PFSK-1 (cell line): ENCODE measurements around the gene MACROH2A1.

Experiments
- POLR2AphosphoS5 ChIP-seq: IDR thresholded peaks from 2 replicates; pipeline ENCODE4 v1.6.1; 2012; ENCODE audit warnings: low read depth, mild to moderate bottlenecking, control low read depth, low read length, moderate library complexity
- REST ChIP-seq, 2 experiments: IDR thresholded peaks; 2 replicates each; pipeline versions ENCODE4 v1.6.1 to v1.8.0; 2011 to 2012; ENCODE audit warnings: low read depth in 2 of 2, low read length in 2 of 2, control low read depth in 1 of 2, inconsistent platforms in 1 of 2, mild to moderate bottlenecking in 1 of 2, moderate library complexity in 1 of 2; ENCODE audit not compliant: insufficient read depth in 1 of 2

GRCh38 chr5:135364421-135365262 lies 34.4 kb downstream of the MACROH2A1 start:
- TF ChIP-seq REST (IDR thresholded peaks at IDR 0.05; ENCODE audit: insufficient read depth in 1 of 2, low read depth in 2 of 2, low read length in 2 of 2) (no peak), POLR2AphosphoS5 (no peak)
